ENCODE results near the gene C19orf73. TPM values are rescaled to one million over a fixed set of nuclear protein-coding genes. Genes with fewer than 3 reads are reported as not detected.
A peak's percentile ranks its signal among the peaks of the same experiment; 100 is the strongest.

Gene C19orf73
- total and polyA plus RNA-seq, 9 of the 15 experiments (the other 6 are each of a cell fraction or from before 2014, with no cell fraction given), result 0.08 to 7.4 (median 1.4) TPM

DNA sequence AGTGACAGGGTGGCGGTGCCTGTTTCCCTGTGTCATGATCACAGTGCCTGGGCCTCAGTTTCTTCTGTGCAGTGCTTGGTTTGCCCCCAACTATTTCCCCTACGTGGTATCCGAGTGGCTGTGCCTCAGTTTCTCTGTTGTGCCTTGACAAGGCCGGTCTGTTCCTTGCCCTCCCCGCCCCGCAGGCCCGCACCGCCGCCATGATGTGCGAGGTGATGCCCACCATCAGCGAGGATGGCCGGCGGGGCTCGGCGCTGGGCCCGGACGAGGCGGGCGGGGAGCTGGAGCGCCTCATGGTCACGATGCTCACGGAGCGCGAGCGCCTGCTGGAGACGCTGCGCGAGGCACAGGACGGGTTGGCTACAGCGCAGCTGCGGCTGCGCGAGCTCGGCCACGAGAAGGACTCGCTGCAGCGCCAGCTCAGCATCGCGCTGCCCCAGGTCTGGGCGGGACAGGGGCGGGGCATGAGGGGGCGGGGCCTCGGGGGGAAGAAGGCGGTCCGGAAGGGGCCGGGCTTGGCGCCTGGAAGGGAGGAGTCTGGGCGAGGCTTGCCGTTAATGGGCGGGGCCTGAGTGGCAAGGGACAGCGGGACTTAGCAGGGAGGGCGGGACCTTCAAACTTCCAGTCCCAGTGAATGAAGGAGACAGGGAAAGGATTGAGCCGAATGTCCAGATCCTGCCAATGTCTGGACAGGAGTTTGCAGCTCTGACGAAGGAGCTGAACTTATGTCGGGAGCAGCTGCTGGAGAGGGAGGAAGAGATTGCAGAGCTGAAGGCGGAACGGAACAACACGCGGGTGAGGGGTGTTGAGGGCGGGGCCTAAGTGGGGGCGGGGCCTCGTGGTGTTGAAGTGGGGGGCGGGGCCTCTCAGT is 9.0 kb upstream of the C19orf73 start (continued):
- TF ChIP-seq ADNP (tag; IDR thresholded peaks at IDR 0.05) (no peak), SAFB (IDR thresholded peaks at IDR 0.05; ENCODE audit: borderline replicate concordance, low read depth, low read length) (peak; percentile 68), GTF2A2 (tag; IDR thresholded peaks at IDR 0.05) (no peak), TCF3 (CRISPR knock-in tag; IDR thresholded peaks at IDR 0.05) (peak; percentile 40), BHLHE40 (IDR thresholded peaks at IDR 0.05; ENCODE audit: low read length) (peak; percentile 75), ZNF444 (CRISPR knock-in tag; IDR thresholded peaks at IDR 0.05) (no peak), GABPA (tag; conservative IDR thresholded peaks at IDR 0.05; ENCODE audit: low read depth) (peak; percentile 63), ZNF146 (CRISPR knock-in tag; IDR thresholded peaks at IDR 0.05; ENCODE audit: unreplicated experiment) (peak; percentile 6), IRF2 (CRISPR knock-in tag; IDR thresholded peaks at IDR 0.05) (no peak), ERF (CRISPR knock-in tag; IDR thresholded peaks at IDR 0.05) (peak; percentile 76; the same call in 1 of the 2 replicates), ETS1 (conservative IDR thresholded peaks at IDR 0.05; ENCODE audit: control insufficient read depth, low read depth, low read length) (0 out of 2 replicates have a peak, but pooled peaks have one; percentile 23), SMARCB1 (IDR thresholded peaks at IDR 0.05; ENCODE audit: insufficient read length, low read depth) (no peak), MTA3 (IDR thresholded peaks at IDR 0.05; ENCODE audit: borderline replicate concordance) (peak; percentile 68; the same call in 1 of the 2 replicates), ZBTB7A (IDR thresholded peaks at IDR 0.05; ENCODE audit: borderline replicate concordance, control insufficient read depth, low read depth, low read length) (0 out of 2 replicates have a peak, but pooled peaks have one; percentile 11), ARID2 (IDR thresholded peaks at IDR 0.05) (no peak), PTRF (tag; IDR thresholded peaks at IDR 0.05) (no peak), KDM5B (IDR thresholded peaks at IDR 0.05; ENCODE audit: insufficient replicate concordance, low read depth, low read length) (peak; percentile 32), U2AF1 (optimal IDR thresholded peaks at IDR 0.05; ENCODE audit: low read depth, low read length) (no peak), ZNF695 (CRISPR knock-in tag; IDR thresholded peaks at IDR 0.05) (no peak), SMAD1 (IDR thresholded peaks at IDR 0.05; ENCODE audit: low read depth, low read length, partially characterized antibody) (peak; percentile 1)
- TF ChIP-seq, protein P1, sequence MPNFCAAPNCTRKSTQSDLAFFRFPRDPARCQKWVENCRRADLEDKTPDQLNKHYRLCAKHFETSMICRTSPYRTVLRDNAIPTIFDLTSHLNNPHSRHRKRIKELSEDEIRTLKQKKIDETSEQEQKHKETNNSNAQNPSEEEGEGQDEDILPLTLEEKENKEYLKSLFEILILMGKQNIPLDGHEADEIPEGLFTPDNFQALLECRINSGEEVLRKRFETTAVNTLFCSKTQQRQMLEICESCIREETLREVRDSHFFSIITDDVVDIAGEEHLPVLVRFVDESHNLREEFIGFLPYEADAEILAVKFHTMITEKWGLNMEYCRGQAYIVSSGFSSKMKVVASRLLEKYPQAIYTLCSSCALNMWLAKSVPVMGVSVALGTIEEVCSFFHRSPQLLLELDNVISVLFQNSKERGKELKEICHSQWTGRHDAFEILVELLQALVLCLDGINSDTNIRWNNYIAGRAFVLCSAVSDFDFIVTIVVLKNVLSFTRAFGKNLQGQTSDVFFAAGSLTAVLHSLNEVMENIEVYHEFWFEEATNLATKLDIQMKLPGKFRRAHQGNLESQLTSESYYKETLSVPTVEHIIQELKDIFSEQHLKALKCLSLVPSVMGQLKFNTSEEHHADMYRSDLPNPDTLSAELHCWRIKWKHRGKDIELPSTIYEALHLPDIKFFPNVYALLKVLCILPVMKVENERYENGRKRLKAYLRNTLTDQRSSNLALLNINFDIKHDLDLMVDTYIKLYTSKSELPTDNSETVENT (CRISPR knock-in tag; IDR thresholded peaks at IDR 0.05), result peak; percentile 82; the same call in 1 of the 2 replicates
- TF ChIP-seq, protein P2, sequence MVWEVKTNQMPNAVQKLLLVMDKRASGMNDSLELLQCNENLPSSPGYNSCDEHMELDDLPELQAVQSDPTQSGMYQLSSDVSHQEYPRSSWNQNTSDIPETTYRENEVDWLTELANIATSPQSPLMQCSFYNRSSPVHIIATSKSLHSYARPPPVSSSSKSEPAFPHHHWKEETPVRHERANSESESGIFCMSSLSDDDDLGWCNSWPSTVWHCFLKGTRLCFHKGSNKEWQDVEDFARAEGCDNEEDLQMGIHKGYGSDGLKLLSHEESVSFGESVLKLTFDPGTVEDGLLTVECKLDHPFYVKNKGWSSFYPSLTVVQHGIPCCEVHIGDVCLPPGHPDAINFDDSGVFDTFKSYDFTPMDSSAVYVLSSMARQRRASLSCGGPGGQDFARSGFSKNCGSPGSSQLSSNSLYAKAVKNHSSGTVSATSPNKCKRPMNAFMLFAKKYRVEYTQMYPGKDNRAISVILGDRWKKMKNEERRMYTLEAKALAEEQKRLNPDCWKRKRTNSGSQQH (CRISPR knock-in tag; IDR thresholded peaks at IDR 0.05), result peak; percentile 98

All from K562 (cell line).